Measurements from ENCODE around the gene PDGFA. TPM values are rescaled to one million over a fixed set of nuclear protein-coding genes. Genes with fewer than 3 reads are reported as not detected.

The PDGFA gene
- total and polyA plus RNA-seq, 2 donors = 25.1 to 28.9 TPM

GRCh38 chr7:544338-545221, 24.9 kb upstream of the PDGFA start:
- H3K4me3 ChIP-seq (ENCODE audit: low read depth, low read length) = no peak overlapping the region
- DNase-seq (ENCODE audit: extremely low spot score) = no peak
- no peak overlapping the region for H3K27ac ChIP-seq (ENCODE audit: low read depth)
- no peaks in the 10 kb centered on the region for H3K36me3 ChIP-seq (ENCODE audit: insufficient read depth)
- WGBS = 81% methylated on average over 18 of the region's 18 CpGs
- H3K4me1 ChIP-seq (ENCODE audit: insufficient read depth) = no peaks in the 10 kb centered on the region

- Histone ChIP-seq H3K4me3 (ENCODE audit: low read depth, low read length) (no peak overlapping the region), H3K4me1 (ENCODE audit: insufficient read depth) (no peaks in the 10 kb centered on the region), H3K36me3 (ENCODE audit: insufficient read depth) (no peaks in the 10 kb centered on the region), H3K27ac (ENCODE audit: low read depth) (no peak overlapping the region)
- WGBS = 84% methylated on average over 18 of the region's 18 CpGs
- no peak for DNase-seq (ENCODE audit: extremely low spot score)
Measured at GRCh38 chr7:543501-544337, 24.1 kb upstream of the PDGFA start.

- no peaks in the 10 kb centered on the region for H3K36me3 ChIP-seq (ENCODE audit: insufficient read depth)
- H3K4me3 ChIP-seq (ENCODE audit: low read depth, low read length) = no peak overlapping the region
- no peaks in the 10 kb centered on the region for H3K4me1 ChIP-seq (ENCODE audit: insufficient read depth)
- DNase-seq (ENCODE audit: extremely low spot score) = no peak
- no peak overlapping the region for H3K27ac ChIP-seq (ENCODE audit: low read depth)
- 44% methylated on average over 27 of the region's 27 CpGs for whole genome bisulfite sequencing
Measured at GRCh38 chr7:542713-543500, 23.3 kb upstream of the PDGFA start.

GRCh38 chr7:542131-542712, 22.6 kb upstream of the PDGFA start:
- no peak overlapping the region for H3K4me3 ChIP-seq (ENCODE audit: low read depth, low read length)
- DNase-seq (ENCODE audit: extremely low spot score) = no peak
- no peak overlapping the region for H3K27ac ChIP-seq (ENCODE audit: low read depth)
- no peaks in the 10 kb centered on the region for H3K4me1 ChIP-seq (ENCODE audit: insufficient read depth)
- 89% methylated on average over 28 of the region's 28 CpGs for WGBS
- H3K36me3 ChIP-seq (ENCODE audit: insufficient read depth) = no peaks in the 10 kb centered on the region

- WGBS = 94% methylated on average over 17 of the region's 17 CpGs
- Histone ChIP-seq H3K36me3 (ENCODE audit: insufficient read depth) (no peaks in the 10 kb centered on the region), H3K4me1 (ENCODE audit: insufficient read depth) (no peaks in the 10 kb centered on the region), H3K27ac (ENCODE audit: low read depth) (no peak overlapping the region), H3K4me3 (ENCODE audit: low read depth, low read length) (no peak overlapping the region)
- no peak for DNase-seq (ENCODE audit: extremely low spot score)
Measured at GRCh38 chr7:541661-542060, 22.0 kb upstream of the PDGFA start.

GRCh38 chr7:540997-541396, 21.4 kb upstream of the PDGFA start:
- Histone ChIP-seq H3K36me3 (ENCODE audit: insufficient read depth) (no peaks in the 10 kb centered on the region), H3K4me3 (ENCODE audit: low read depth, low read length) (no peak overlapping the region), H3K4me1 (ENCODE audit: insufficient read depth) (no peaks in the 10 kb centered on the region), H3K27ac (ENCODE audit: low read depth) (no peak overlapping the region)
- 91% methylated on average over 12 of the region's 12 CpGs for WGBS
- no peak for DNase-seq (ENCODE audit: extremely low spot score)

GRCh38 chr7:540579-540978, 20.9 kb upstream of the PDGFA start:
- DNase-seq (ENCODE audit: extremely low spot score) = no peak
- no peaks in the 10 kb centered on the region for H3K36me3 ChIP-seq (ENCODE audit: insufficient read depth)
- H3K4me3 ChIP-seq (ENCODE audit: low read depth, low read length) = no peak overlapping the region
- no peaks in the 10 kb centered on the region for H3K4me1 ChIP-seq (ENCODE audit: insufficient read depth)
- 97% methylated on average over 14 of the region's 14 CpGs for WGBS
- H3K27ac ChIP-seq (ENCODE audit: low read depth) = no peak overlapping the region

GRCh38 chr7:539731-540411, 20.2 kb upstream of the PDGFA start:
- Histone ChIP-seq H3K4me3 (ENCODE audit: low read depth, low read length) (no peak overlapping the region), H3K4me1 (ENCODE audit: insufficient read depth) (no peaks in the 10 kb centered on the region), H3K36me3 (ENCODE audit: insufficient read depth) (no peaks in the 10 kb centered on the region), H3K27ac (ENCODE audit: low read depth) (no peak overlapping the region)
- WGBS = 61% methylated on average over 17 of the region's 17 CpGs
- no peak for DNase-seq (ENCODE audit: extremely low spot score)

GRCh38 chr7:538764-539685, 19.4 kb upstream of the PDGFA start:
- no peak for DNase-seq (ENCODE audit: extremely low spot score)
- 78% methylated on average over 37 of the region's 37 CpGs for WGBS
- no peaks in the 10 kb centered on the region for H3K36me3 ChIP-seq (ENCODE audit: insufficient read depth)
- H3K4me3 ChIP-seq (ENCODE audit: low read depth, low read length) = no peak overlapping the region
- no peak overlapping the region for H3K27ac ChIP-seq (ENCODE audit: low read depth)
- no peaks in the 10 kb centered on the region for H3K4me1 ChIP-seq (ENCODE audit: insufficient read depth)

- Histone ChIP-seq H3K4me1 (ENCODE audit: insufficient read depth) (no peaks in the 10 kb centered on the region), H3K36me3 (ENCODE audit: insufficient read depth) (no peaks in the 10 kb centered on the region), H3K27ac (ENCODE audit: low read depth) (no peak overlapping the region), H3K4me3 (ENCODE audit: low read depth, low read length) (no peak overlapping the region)
- 44% methylated on average over 21 of the region's 21 CpGs for WGBS
- no peak for DNase-seq (ENCODE audit: extremely low spot score)
Measured at GRCh38 chr7:537911-538634, 18.4 kb upstream of the PDGFA start.

GRCh38 chr7:536231-536630, 16.6 kb upstream of the PDGFA start:
- no peak for DNase-seq (ENCODE audit: extremely low spot score)
- Histone ChIP-seq H3K4me3 (ENCODE audit: low read depth, low read length) (no peak overlapping the region), H3K36me3 (ENCODE audit: insufficient read depth) (no peaks in the 10 kb centered on the region), H3K27ac (ENCODE audit: low read depth) (no peak overlapping the region), H3K4me1 (ENCODE audit: insufficient read depth) (no peaks in the 10 kb centered on the region)
- 88% methylated on average over 12 of the region's 12 CpGs for WGBS

Measured in urinary bladder (tissue), 4 donors.